GM08714 (cell line): ENCODE measurements around the gene CUX1.
"Not testable (repeated sequence)": the region's sequence is repeated elsewhere in the genome, so short reads cannot be mapped to it uniquely, and the experiment has no call there.

ENCODE experiments used
- H3K4me3 ChIP-seq: fragments of 200-500 bp; sonication (Bioruptor generic); 2 replicates; pipeline ENCODE4 v1.5.1; 2014; ENCODE audit warnings: mild to moderate bottlenecking, low read length, inconsistent platforms
- ZNF274 ChIP-seq: IDR thresholded peaks from 2 replicates; pipeline ENCODE4 v1.6.1; 2012; ENCODE audit warnings: mild to moderate bottlenecking, low read depth, low read length

The CUX1 gene

GRCh38 chr7:102128303-102128702, 310.9 kb downstream of the CUX1 start:
- TF ChIP-seq ZNF274: no peak
- no peak overlapping the region for H3K4me3 ChIP-seq

GRCh38 chr7:102129636-102130370, 312.4 kb downstream of the CUX1 start:
- TF ChIP-seq ZNF274: no peak
- H3K4me3 ChIP-seq: no peak overlapping the region

- H3K4me3 ChIP-seq: no peak overlapping the region
Observed at GRCh38 chr7:102132209-102132752, 314.9 kb downstream of the CUX1 start.

GRCh38 chr7:102138676-102139075, 321.2 kb downstream of the CUX1 start:
- H3K4me3 ChIP-seq: no peak overlapping the region
- TF ChIP-seq ZNF274: no peak

More at GRCh38 chr7:102132209-102132752, 314.9 kb downstream of the CUX1 start:
- no peak for TF ChIP-seq ZNF274

DNA sequence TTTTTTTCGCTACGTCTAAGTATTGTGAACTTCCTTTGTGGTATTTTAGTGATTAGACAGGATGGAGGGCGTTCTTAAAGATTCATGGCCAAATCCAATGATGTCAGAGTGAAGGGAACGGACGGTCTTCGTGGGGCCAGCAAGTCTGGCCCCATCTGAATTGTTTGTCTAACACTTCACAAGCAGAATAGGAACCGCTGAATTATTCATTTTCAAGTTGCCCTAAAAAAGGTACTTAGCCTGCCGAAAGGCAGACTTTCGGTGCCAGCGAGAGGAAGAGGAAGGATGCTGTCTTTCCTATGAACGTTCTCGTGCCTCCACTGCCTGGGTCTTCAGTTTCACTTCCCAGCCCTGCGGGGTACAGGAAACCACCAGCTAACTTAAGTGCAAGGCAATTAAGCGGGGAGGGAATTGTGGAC, 323.5 kb downstream of the CUX1 start:
- H3K4me3 ChIP-seq: peak overlapping the region; percentile 13; the same call in 1 of the 2 replicates
- TF ChIP-seq ZNF274: no peak

DNA sequence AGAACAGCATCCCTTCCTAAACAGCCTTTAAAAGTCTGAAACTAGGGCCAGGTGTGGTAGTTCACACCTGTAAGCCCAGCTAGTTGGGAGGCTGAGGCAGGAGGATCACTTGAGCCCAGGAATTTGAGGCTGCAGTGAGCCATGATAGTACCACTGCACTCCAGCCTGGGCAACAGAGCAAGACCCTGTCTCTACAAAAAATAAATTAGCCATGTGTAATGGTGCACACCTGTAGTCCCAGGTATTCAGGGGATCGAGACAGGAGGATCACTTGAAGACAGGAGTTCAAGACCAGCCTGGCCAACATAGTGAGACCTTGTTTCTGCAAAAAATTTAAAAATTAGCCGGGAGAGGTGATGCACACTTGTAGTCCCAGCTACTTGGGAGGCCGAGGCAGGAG, 325.0 kb downstream of the CUX1 start:
- not testable (repeated sequence) for H3K4me3 ChIP-seq

- no peak for TF ChIP-seq ZNF274
- no peak overlapping the region for H3K4me3 ChIP-seq
Observed at GRCh38 chr7:102146122-102146521, 328.7 kb downstream of the CUX1 start.

- H3K4me3 ChIP-seq: no peak overlapping the region
- TF ChIP-seq ZNF274: no peak
Observed at GRCh38 chr7:102147008-102147407, 329.6 kb downstream of the CUX1 start.

DNA sequence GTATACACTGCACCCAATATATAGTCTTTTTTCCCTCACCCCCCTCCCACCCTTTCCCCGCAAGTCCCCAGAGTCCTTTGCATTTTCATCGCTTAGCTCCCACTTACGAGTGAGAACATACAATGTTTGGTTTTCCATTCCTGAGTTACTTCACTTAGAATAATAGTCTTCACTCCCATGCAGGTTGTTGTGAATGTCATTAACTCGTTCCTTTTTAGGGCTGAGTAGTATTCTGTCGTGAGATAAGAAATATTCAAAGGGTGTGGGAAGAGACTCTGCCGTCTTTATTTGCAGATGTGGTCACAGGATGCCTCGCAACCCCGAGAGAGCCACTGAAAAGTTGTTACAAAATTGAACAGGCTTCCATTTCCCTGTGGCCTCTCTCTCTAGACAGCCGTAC, 331.4 kb downstream of the CUX1 start:
- no peak overlapping the region for H3K4me3 ChIP-seq
- no peak for TF ChIP-seq ZNF274

DNA sequence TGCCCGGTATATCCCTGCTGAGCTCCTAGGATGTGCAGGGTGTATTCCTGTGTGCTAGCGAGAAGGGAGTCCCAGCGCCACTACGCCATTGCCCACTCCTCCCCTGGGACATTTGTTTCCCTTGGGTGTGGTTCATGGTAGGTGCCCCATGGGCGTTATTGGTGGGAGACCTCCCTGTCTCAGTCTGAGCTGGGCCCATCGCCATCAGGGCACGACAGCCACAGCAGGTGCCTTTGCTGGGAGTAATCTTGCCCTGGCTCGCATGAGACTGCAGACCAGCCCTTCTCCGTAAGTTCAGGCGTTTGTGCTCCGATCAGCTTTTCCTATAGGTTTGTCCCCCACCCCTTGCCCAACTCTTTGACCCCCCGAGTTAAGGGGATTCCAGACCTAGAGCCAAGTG, 332.0 kb downstream of the CUX1 start:
- TF ChIP-seq ZNF274: no peak
- no peak overlapping the region for H3K4me3 ChIP-seq

DNA sequence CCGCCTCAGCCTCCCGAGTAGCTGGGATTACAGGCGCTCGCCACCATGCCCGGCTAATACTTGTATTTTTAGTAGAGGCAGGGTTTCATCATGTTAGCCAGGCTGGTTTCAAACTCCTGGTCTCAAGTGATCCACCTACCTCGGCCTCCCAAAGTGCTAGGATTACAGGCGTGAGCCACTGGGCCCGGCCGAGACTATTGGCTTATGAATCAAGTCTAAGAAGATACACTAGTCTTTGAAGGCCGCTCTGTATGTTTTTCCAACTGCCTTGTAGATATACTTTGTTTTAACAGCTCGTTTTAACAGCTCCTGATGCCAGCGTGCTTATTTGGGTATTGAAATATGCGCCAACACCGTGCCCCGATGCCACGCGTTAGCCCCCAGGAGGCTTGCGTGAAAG, 332.8 kb downstream of the CUX1 start:
- no peak overlapping the region for H3K4me3 ChIP-seq
- TF ChIP-seq ZNF274: no peak

DNA sequence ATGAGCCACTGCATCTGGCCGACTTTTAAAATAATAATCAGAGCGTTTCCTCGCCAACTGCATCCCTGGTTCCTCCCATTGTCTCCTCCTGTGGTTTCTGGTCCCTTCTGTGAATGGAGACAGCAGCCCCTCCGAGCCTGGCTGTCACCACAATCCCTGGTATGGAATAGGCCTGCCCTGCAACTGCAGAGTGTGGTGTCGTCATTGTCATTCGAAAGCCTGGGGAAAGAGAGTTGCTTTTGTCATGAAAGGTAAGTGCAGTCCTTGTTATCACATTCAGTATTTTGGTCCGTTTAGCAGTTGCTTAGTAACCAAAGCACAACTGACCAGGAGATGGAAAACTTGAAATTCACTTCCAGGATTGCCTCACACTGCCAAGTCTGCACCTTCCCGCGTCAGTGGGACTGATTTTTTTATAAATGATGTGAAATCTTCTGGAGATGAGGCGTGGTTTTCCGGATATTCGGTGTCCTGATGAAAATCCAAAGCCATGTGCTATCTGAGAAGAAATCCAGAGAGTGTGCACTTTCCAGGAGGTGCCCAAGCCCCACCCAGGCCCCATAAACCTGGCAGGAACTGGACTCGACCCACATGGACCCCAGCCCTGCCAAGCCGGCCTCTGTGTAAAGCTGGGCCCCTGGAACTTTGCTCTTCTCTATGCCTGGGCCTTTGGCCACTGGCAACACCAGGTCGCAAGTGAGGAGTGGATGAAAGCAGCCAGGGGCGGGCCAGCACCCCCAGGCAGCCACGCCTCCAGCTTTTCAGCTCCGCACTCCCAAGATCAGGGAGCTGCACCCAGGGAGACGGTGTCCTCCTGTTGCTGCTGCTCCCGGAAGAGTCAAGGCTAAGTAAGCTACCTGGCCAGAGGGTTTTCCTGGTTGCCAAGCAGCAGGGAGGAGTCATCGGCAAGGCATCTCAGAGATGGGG, 335.5 kb downstream of the CUX1 start:
- no peak overlapping the region for H3K4me3 ChIP-seq
- no peak for TF ChIP-seq ZNF274

DNA sequence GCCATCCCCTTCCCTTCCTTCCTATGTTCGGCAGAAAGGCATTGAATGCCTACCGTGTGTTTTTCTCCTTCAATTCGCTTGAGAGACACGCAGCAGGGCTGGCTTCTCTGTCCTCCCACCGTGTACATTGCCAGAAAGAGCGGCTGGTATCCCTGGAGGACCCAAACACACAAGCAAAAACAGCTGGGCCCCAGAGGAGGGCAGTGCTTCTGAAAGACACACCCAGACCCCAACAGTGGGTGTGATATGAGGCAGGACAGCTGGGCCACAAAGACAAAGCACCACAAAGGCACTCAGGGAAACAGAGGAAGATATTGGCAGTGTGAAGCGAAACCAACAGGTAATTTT, 336.1 kb downstream of the CUX1 start:
- H3K4me3 ChIP-seq: no peak overlapping the region
- TF ChIP-seq ZNF274: no peak

DNA sequence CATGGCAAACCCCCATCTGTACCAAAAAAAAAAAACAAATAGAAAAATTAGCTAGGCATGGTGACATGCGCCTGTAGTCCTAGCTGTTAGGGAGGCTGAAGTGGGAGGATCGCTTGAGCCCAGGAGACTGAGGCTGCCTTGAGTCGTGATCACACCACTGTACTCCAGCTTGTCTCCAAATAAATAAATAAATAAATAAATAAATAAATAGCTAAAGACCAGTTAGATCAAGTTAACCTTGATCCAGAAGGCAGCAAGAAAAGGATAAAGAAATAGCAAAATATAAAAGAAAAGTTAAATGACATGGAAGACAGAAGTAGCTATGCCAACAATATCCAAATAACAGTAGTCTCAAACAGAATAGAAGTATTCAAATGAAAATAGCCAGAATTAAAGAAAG, 337.0 kb downstream of the CUX1 start:
- no peak overlapping the region for H3K4me3 ChIP-seq
- TF ChIP-seq ZNF274: no peak
